NCI-H1092 (cell line): Measurements from ENCODE around the gene SSTR3.
A peak's percentile ranks its signal among the peaks of the same experiment; 100 is the strongest.
"Not testable (repeated sequence)": the region's sequence is repeated elsewhere in the genome, so short reads cannot be mapped to it uniquely, and the experiment has no call there.

ENCODE experiments used
- DNase-seq: peaks from one replicate; lab custom pipeline; 2025; lab: John Stamatoyannopoulos, UW

SSTR3 gene

GRCh38 chr22:37210041-37210803 is 2.1 kb downstream of the SSTR3 start:
- DNase-seq: no peak

GRCh38 chr22:37209140-37209845 is 3.0 kb downstream of the SSTR3 start:
- no peak for DNase-seq

- no peak for DNase-seq
Observed at GRCh38 chr22:37208401-37209139, 3.7 kb downstream of the SSTR3 start.

- DNase-seq: no peak
Observed at GRCh38 chr22:37207981-37208380, 4.3 kb downstream of the SSTR3 start.

- no peak for DNase-seq
Observed at GRCh38 chr22:37206841-37207821, 5.1 kb downstream of the SSTR3 start.

- DNase-seq: no peak
Observed at GRCh38 chr22:37206118-37206840, 6.0 kb downstream of the SSTR3 start.

GRCh38 chr22:37205046-37205445 is 7.2 kb downstream of the SSTR3 start:
- DNase-seq: no peak

- DNase-seq: no peak
Observed at GRCh38 chr22:37204045-37204655, 8.1 kb downstream of the SSTR3 start.

GRCh38 chr22:37203354-37204044 is 8.8 kb downstream of the SSTR3 start:
- DNase-seq: no peak

GRCh38 chr22:37202716-37203115 is 9.6 kb downstream of the SSTR3 start:
- DNase-seq: no peak

GRCh38 chr22:37202001-37202555 is 10.2 kb downstream of the SSTR3 start:
- no peak for DNase-seq

- not testable (repeated sequence) for DNase-seq
Observed at GRCh38 chr22:37201443-37201820, 10.8 kb downstream of the SSTR3 start.

- peak; percentile 73 for DNase-seq
Observed at GRCh38 chr22:37199760-37200108, 12.5 kb downstream of the SSTR3 start.

- DNase-seq: peak; percentile 98
Observed at GRCh38 chr22:37199103-37199759, 13.0 kb downstream of the SSTR3 start.

- peak; percentile 71 for DNase-seq
Observed at GRCh38 chr22:37198258-37199102, 13.8 kb downstream of the SSTR3 start.

GRCh38 chr22:37197451-37198257 is 14.6 kb downstream of the SSTR3 start:
- peak; percentile 56 for DNase-seq
